GM19035 (cell line): ENCODE measurements around the gene KIF3B.
"Not testable (repeated sequence)": the region's sequence is repeated elsewhere in the genome, so short reads cannot be mapped to it uniquely, and the experiment has no call there.

Experiments used
- ATAC-seq: cut with Tn5 transposase; IDR thresholded peaks from one replicate; pipeline ENCODE4 v1.9.1; 2021; ENCODE audit not compliant: unreplicated experiment

KIF3B gene

DNA sequence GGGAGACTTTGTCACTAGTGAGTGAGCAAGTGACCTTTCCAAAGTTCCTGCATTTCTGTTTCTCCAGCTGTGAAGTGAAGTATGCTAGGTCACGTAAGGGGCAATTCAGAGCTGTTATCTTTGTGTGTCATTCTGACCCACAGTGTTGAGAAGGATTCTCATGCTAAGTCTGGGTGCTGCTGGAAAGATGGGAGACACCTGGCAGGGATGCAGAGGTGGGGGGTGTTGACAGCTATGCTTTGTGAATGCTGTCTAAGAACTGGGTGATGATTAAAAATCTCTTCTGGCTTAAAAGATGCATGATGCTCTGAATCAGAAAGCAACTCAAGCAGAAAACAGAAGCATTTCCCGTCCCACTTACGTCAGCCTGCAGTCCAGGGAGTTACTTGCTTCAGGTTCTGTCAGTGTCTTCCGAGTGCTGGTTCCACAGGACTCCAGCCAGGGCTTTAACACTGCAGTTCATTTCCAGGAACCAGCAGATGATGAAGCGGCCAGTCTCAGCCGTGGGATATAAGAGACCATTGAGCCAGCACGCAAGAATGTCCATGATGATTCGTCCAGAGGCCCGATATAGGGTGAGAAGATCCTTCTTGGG, 49.7 kb downstream of the KIF3B start:
- ATAC-seq = no peak

DNA sequence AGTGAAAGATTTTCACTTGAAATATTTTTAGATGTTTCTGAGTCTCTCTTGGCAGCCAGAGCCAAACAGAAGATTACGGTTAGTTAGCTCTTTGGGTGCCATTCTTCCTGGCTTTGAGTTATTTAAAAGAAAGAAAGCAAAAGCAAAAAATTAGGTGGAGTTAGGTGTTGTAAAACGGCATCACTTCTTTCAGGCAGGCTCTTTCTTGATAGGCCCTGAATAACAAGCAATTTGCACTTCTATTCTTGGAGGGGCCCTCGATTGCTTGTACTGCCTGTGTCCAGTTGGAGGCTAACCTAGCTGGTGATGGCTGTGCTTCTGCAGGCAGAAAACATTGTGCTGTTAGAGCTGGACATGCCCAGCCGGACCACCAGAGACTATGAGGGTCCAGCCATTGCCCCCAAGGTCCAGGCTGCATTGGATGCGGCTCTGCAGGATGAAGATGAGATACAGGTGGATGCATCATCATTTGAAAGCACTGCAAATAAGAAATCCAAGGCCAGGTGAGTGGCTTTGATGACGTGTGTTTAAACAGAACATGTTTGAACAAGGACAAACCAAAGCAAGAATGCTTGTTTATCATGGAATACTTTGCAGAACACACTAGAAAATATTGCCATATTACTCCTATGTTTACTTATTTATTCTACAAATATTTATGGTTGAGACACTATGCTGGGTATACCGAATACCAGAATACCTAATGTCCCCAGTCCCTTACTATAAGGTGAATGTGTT, 52.5 kb downstream of the KIF3B start:
- no peak for ATAC-seq

DNA sequence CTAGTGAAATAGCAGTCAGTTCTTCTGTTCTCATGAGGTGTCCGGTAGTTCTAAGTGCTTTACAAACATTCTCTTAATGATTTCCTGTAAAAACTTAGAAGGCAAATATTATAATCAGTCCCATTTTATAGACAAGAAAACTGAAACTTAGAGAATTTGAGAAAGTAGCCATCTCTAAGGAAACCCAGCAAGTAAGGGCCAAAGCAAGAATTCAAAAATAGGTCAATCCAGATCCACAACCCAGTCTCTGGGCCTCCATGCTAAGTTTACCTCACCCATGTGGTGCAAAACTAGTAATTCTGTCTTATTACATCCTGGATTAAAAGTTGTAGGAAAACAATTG, 53.1 kb downstream of the KIF3B start:
- no peak for ATAC-seq

GRCh38 chr20:32332614-32333013, 55.2 kb downstream of the KIF3B start:
- ATAC-seq = no peak

DNA sequence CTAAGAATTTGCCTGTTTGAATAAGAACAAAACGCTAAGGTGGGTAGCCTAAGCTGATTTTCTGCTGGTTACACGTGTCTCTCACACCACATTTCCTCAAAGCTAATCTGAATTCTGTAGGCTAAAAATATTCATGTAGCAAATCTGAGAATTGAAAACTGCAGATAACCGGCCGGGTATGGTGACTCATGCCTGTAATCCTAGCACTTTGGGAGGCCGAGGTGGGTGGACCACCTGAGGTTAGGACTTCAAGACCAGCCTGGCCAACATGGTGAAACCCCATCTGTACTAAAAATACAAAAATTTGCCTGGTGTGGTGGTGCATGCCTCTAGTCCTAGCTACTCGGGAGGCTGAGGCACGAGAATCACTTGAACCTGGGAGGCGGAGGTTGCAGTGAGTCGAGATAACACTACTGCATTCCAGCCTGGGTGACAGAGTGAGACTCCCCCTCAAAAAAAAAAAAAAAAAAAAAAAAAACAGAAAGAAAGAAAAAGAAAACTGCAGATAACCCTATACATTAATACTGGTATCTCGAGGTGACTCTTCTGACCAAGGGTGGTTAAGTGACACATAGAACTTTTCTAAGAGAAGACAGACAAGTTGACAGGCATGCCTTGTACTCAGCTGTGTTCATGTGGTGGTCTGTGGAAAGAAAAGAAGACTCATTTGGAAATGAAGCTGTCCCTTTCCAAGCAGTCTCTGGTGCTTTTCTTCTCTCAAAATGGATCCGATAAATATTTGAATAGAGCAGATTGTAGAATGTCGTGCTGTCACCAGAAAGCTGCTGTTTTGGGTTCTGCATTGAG, 55.9 kb downstream of the KIF3B start:
- ATAC-seq = peak; percentile 63

DNA sequence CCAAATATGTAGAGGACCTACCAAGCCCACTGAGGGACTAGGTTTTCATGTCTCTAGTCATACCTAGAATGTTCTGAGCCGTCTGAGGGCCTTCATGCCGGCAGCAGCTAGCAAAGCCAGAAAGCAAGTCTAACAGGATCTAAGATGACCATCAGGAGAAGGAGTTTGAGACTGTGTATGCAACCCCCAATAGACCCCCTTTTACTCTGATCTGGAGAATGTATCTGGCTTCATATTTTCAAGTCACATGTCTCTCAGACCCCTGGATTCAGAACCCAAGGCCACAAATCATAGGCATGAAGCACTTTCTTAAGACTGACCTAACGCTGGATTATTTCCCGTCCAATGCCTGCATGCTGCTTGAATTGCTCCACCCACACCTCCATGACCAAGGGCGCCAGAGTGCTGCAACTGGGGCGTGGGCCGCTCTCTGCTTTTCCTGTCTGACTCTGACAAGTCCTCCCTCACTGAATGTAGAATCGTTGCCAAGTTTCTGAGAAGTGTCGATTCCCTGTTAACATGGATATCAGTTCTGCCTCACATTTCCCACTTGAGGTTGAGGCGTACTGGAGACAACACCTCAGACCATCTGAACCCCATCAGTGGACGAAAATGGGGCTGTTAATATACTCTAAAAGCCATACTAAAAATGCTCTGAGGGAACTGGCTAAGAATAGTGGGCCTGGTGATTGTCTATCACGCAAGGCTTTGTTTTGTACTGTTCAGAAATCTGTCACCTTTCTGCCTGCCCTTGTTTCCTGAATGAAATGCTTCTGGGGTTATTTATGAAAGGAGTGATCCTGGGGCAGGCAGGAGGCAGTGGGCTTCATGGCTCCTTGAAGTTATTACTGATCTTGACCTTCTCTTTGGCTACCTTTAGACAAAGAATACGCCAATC, 56.8 kb downstream of the KIF3B start:
- ATAC-seq = peak; percentile 28

DNA sequence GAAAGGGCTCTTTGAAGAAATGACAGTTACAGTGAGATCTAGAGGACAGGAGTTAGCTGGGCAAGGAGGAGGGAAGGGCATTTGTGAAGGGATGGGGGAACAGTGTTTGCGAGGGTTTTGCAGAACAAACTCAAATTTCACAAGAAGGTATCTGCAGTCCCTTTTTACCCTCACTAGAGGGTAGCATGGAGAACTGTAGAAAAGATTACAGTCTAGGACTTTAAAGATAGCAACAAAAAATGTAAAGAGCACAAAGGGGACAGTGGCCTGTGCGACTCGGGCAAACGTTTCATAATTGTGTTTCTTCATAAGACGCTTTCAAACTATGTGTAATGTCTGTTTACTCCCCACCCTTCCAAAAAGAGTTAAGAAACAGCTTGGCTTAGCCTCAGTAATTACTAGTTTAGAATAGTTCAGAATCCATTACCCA, 59.5 kb downstream of the KIF3B start:
- no peak for ATAC-seq

DNA sequence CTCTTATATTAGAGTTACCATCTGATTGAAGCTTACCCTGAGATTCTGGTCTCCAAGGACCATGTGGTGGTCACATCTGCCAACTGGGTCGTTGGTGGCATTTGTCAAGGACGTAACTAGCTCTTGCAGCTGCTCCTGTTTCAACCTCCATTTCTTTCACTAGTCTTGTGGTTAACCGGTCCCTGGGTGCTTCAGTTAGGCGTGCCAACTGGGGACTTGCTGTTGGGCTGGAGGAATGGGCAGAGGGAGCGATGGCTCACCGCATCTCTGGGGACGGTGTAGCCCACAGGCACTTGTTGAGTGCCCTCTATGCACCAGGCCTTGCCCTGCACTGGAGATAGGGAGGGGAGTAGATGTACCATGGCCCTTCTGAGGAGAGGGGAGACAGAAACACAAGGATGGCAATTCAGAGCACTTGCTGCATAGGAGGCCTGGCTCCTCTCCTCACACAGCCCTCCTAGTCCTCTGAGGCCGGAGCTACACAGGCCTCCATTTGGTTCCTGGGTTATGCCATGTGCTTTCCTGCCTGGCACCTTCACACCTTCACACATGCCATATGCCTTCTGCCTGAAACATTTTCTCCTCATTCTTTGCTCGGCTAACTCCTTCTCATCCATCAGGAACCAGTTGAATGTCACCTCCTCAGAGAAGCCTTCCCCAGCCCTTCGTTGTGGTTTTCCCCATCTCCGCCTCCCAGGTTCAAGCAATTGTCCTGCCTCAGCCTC, 60.6 kb downstream of the KIF3B start:
- no peak for ATAC-seq

GRCh38 chr20:32338665-32339064, 61.2 kb downstream of the KIF3B start:
- ATAC-seq = no peak

DNA sequence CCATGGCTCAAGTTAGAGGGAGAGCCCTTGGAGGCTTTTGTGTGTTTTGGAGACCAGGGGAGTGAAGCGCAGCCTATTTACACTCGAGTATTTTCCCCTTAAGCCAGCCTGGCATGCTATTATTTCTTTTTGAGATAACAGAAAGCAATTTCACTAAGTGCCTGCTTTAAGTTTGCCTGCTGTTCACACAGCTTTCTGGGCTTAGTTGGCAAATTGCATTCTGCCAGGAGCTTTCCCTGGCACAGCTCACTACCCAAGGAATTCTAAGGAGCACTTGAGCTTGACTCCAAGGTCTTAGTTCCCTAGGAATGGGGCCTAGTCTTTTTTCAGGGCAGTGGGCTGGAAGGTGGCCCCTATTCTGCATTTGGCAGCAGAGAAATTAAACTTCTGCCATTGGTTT, 61.7 kb downstream of the KIF3B start:
- no peak for ATAC-seq

DNA sequence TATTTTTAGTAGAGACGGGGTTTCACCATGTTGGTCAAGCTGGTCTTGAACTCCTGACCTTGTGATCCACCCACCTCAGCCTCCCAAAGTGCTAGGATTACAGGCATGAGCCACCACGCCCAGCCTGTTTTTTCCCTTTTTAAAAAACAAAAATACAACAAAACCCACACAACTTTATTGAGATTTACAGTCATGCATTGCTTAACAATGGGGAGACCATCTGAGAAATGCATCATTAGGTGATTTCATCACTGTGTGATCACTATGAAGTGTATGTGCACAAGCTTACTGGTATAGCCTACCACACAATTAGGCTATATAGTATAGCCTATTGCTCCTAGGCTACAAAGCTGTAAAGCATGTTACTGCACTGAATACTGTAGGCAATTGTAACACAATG, 63.6 kb downstream of the KIF3B start:
- ATAC-seq = not testable (repeated sequence)

- ATAC-seq = no peak
These were observed 66.0 kb downstream of the KIF3B start for GRCh38 chr20:32343439-32343838.

DNA sequence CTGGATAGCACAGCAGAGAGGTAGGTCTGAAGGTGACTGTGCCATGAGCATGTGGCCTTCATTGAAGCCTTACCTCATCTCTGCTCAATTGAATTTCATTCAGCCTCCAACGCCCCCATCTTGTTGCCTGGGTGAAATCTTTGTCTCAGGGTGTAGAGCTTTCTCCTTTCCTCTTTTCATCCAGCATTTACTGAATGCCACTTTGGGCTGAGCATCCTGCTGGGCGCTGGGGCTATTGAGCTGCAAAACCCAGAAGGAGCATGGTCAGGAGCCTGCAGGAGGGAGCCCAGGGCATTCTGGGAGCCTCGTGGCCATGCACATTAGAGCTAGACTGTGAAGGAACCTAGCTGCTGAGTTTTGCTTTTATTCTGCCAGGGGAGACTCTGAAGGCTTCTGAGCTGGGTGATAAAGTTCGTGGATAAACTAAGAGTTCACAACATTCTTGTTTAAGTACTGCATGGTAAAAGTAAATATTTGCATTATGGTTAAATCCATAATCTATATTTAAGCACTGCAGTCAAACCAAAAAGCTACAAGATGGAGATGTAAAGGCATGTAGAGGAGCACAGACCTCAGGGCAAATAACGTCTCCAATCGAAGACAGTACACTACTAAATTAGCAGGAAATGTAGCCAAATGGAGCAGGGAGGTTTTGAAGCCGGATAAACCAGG, 67.5 kb downstream of the KIF3B start:
- no peak for ATAC-seq

DNA sequence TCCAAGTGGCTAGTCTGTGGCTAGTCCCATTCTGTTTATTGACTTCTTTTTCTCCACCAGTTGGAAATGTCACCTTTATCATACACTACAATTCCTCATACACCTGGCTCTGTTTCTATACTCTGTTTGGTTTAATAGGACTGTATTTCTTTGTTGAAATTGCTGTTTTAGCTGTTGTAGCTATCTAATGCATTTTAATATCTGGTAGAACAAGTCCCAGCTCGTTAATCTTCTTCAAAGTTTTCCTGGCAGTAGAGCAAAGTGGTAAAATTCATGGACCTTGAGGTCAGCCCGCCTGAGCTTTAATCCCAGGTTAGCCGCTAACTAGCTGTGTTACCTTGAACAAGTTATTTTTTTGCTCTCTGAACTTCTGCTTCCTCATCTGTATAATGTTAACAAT, 70.8 kb downstream of the KIF3B start:
- ATAC-seq = no peak

DNA sequence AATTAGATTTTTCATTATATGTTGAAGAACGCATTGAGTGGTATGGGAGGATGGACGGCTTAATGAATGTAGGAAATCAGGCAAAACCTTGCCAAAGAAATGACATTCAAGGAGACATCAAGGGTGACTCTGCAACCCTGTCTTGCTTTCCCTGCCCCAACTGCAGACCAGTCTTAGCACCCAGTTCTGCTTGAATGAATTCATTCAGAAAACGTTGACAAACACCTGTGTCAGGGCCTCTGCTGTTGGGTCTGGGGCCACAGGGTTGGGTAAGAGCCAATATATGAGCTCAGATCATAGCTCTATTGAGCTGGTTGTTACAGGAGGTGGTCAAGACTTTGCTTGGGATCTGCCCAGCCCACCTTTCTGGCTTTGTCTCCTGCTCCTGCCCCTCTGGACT, 73.0 kb downstream of the KIF3B start:
- ATAC-seq = no peak

DNA sequence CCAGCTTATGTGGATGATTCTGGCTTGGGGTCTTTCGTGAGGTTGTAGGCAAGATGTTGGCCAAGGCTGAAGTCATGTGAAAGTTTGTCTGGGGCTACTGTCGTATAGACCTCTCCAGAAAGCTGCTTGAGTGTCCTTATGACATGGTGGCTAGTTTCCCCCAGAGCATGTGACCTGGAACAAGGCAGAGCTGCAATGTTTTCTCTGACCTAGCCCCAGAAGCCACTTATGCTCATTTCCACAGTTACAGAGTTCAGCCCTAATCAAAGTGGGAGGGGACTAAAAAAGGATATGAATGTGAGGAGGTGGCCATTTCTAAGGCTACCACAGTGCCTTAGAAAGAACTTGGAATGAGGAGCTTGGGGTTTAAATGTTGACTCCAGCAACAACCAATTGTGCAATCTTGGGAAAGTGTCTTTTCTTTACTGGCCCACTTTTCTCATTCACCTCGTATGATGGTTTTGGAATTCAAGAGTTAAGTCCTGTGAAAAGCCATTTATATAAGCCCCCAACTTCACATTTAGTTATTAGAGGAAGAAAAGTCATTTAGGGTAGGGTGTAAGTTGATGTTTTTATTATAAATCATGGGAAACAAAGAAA, 74.8 kb downstream of the KIF3B start:
- no peak for ATAC-seq

GRCh38 chr20:32353848-32354496, 76.5 kb downstream of the KIF3B start:
- no peak for ATAC-seq

DNA sequence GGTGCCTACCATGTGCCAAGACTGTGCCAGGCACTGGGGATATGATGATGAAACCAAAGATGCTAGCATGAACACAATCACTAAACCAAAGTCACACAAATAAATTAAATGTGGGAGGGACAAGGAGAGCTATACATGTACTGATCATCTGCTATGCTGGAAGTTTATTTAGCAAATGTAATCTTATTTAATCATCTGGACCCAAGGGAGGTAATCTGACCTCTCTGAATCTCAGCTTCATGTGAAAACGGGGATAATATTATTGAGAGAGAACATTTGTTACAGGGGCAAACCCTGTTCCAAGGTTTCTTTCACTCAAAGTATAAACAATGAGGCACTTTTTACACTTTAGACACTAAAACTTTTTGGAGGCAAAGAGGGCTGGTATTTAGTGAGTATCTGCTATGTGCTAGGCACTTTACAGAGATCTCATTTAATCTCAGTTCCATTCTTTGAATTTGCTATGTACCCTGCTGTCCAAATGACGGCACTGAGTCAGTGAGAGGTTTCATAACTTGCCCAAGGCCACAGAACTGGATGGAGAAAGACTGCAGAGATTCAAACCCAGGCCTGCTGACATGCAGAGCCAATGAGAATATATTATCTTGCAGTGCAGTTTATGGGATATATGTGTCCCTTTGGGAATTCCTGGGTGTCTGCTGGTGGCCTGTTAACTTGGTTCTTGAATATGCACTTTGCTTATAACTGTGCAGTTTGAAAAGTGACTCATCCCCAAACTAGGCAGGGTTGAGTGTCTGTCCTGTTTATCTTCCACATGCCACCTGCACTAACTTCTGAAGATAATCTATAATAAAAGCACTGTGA, 77.4 kb downstream of the KIF3B start:
- ATAC-seq = no peak
